Measurements from ENCODE around the gene HS3ST5. TPM values are rescaled to one million over a fixed set of nuclear protein-coding genes. Genes with fewer than 3 reads are reported as not detected.

HS3ST5 gene
- total RNA-seq, 1 donor from 2014 or later: not detected

- Histone ChIP-seq H3K36me3 (no peaks in the 10 kb centered on the region), H3K4me1 (no peaks in the 10 kb centered on the region), H3K4me3 (no peak overlapping the region), H3K9me3 (no peaks in the 10 kb centered on the region), H3K27ac (no peak overlapping the region), H3K27me3 (no peaks in the 10 kb centered on the region)
- no peak for DNase-seq (ENCODE audit: extremely low spot score in 2 of 2)
- intact Hi-C loops (cut with DNase I): no loop called here
- TF ChIP-seq POLR2AphosphoS5 (IDR thresholded peaks at IDR 0.05; ENCODE audit: insufficient read depth in 1 of 2, low read depth in 1 of 2) (no peak), CTCF (IDR thresholded peaks at IDR 0.05) (no peak), POLR2A (IDR thresholded peaks at IDR 0.05) (no peak)
These were observed 147.8 kb downstream of the HS3ST5 start for GRCh38 chr6:114195027-114195365.

- H3K27ac ChIP-seq: no peak overlapping the region
- H3K36me3 ChIP-seq: no peaks in the 10 kb centered on the region
- no peaks in the 10 kb centered on the region for H3K27me3 ChIP-seq
- H3K4me3 ChIP-seq: no peak overlapping the region
- no peak for DNase-seq (ENCODE audit: extremely low spot score in 2 of 2)
- no peaks in the 10 kb centered on the region for H3K9me3 ChIP-seq
- TF ChIP-seq POLR2A (IDR thresholded peaks at IDR 0.05) (no peak), POLR2AphosphoS5 (IDR thresholded peaks at IDR 0.05; ENCODE audit: insufficient read depth in 1 of 2, low read depth in 1 of 2) (no peak), CTCF (IDR thresholded peaks at IDR 0.05) (no peak)
- intact Hi-C loops (cut with DNase I): no loop called here
- no peaks in the 10 kb centered on the region for H3K4me1 ChIP-seq
These were observed 148.3 kb downstream of the HS3ST5 start for GRCh38 chr6:114194362-114195026.

GRCh38 chr6:114187563-114187962 lies 155.3 kb downstream of the HS3ST5 start:
- intact Hi-C loops (cut with DNase I): no loop called here
- no peaks in the 10 kb centered on the region for H3K27me3 ChIP-seq
- TF ChIP-seq CTCF (IDR thresholded peaks at IDR 0.05): no peak
- no peak for TF ChIP-seq POLR2A (IDR thresholded peaks at IDR 0.05)
- no peak for TF ChIP-seq POLR2AphosphoS5 (IDR thresholded peaks at IDR 0.05; ENCODE audit: insufficient read depth in 1 of 2, low read depth in 1 of 2)

GRCh38 chr6:114181664-114182063 lies 161.2 kb downstream of the HS3ST5 start:
- no peak for TF ChIP-seq CTCF (IDR thresholded peaks at IDR 0.05)
- TF ChIP-seq POLR2AphosphoS5 (IDR thresholded peaks at IDR 0.05; ENCODE audit: insufficient read depth in 1 of 2, low read depth in 1 of 2): no peak
- TF ChIP-seq POLR2A (IDR thresholded peaks at IDR 0.05): no peak

More at GRCh38 chr6:114187563-114187962, 155.3 kb downstream of the HS3ST5 start:
- no peak overlapping the region for H3K4me3 ChIP-seq
- H3K27ac ChIP-seq: no peak overlapping the region
- H3K4me1 ChIP-seq: no peaks in the 10 kb centered on the region
- H3K36me3 ChIP-seq: no peaks in the 10 kb centered on the region
- H3K9me3 ChIP-seq: no peaks in the 10 kb centered on the region
- no peak for DNase-seq (ENCODE audit: extremely low spot score in 2 of 2)

GRCh38 chr6:114179411-114179810 lies 163.4 kb downstream of the HS3ST5 start:
- DNase-seq (ENCODE audit: extremely low spot score in 2 of 2): no peak
- Histone ChIP-seq H3K36me3 (no peaks in the 10 kb centered on the region), H3K27ac (no peak overlapping the region), H3K4me3 (no peak overlapping the region), H3K4me1 (no peaks in the 10 kb centered on the region), H3K27me3 (no peaks in the 10 kb centered on the region), H3K9me3 (no peaks in the 10 kb centered on the region)
- intact Hi-C loops (cut with DNase I): no loop called here
- TF ChIP-seq POLR2A (IDR thresholded peaks at IDR 0.05): no peak
- TF ChIP-seq CTCF (IDR thresholded peaks at IDR 0.05): no peak
- TF ChIP-seq POLR2AphosphoS5 (IDR thresholded peaks at IDR 0.05; ENCODE audit: insufficient read depth in 1 of 2, low read depth in 1 of 2): no peak

More at GRCh38 chr6:114181664-114182063, 161.2 kb downstream of the HS3ST5 start:
- Histone ChIP-seq H3K4me1 (no peaks in the 10 kb centered on the region), H3K27me3 (no peaks in the 10 kb centered on the region), H3K4me3 (no peak overlapping the region), H3K27ac (no peak overlapping the region), H3K9me3 (no peaks in the 10 kb centered on the region), H3K36me3 (no peaks in the 10 kb centered on the region)
- no peak for DNase-seq (ENCODE audit: extremely low spot score in 2 of 2)
- intact Hi-C loops (cut with DNase I): no loop called here
